ENCODE measurements around the gene SELENOH. TPM values are rescaled to one million over a fixed set of nuclear protein-coding genes. Genes with fewer than 3 reads are reported as not detected.

Gene SELENOH
- total and polyA plus RNA-seq, 2 of the 8 experiments (the other 6 are each of a cell fraction or from before 2014, with no cell fraction given): 243 to 264 TPM

- DNase-seq (ENCODE audit: low read depth in 1 of 2, low spot score in 2 of 2) (no peak), FAIRE-seq (no peak)
- Histone ChIP-seq H3K14ac (ENCODE audit: insufficient read length) (no peak overlapping the region), H3K27me3 (replicated peaks in 1 of 4; ENCODE audit: control insufficient read depth in 3 of 4, extremely low read depth in 1 of 4, insufficient read depth in 3 of 4, low read length in 3 of 4) (no peaks in the 10 kb centered on the region), H4K91ac (replicated peaks; ENCODE audit: insufficient read length, low read length) (no peak overlapping the region), H2BK15ac (ENCODE audit: low read length) (no peak overlapping the region), H3K4ac (replicated peaks; ENCODE audit: insufficient read length, low read depth, low read length) (no peak overlapping the region), H2AFZ (ENCODE audit: low read length) (no peak overlapping the region), H3K18ac (ENCODE audit: extremely low read depth, low read length) (no peak overlapping the region), H2AK5ac (ENCODE audit: low read depth, low read length) (no peak overlapping the region), H3K9me3 (ENCODE audit: insufficient read depth in 2 of 2, low read depth in 1 of 2, low read length in 1 of 2) (no peaks in the 10 kb centered on the region), H2BK5ac (ENCODE audit: low read depth, low read length) (no peak overlapping the region), H3K4me1 (replicated peaks in 1 of 4; ENCODE audit: control insufficient read depth in 3 of 4, insufficient read depth in 4 of 4, low read length in 3 of 4) (peaks cover 0 to 12% (median 7%) of the 10 kb centered on the region in 4 experiments; a peak in 5 of 7 replicates), H2BK120ac (replicated peaks; ENCODE audit: low read depth, low read length) (no peak overlapping the region), H3K56ac (replicated peaks; ENCODE audit: insufficient read length, low read depth, low read length) (no peak overlapping the region), H2BK12ac (ENCODE audit: low read depth, low read length) (no peak overlapping the region), H3K23ac (ENCODE audit: insufficient read length) (no peak overlapping the region), H4K5ac (ENCODE audit: insufficient read length, low read depth, low read length) (no peak overlapping the region), H3K23me2 (ENCODE audit: low read depth, low read length) (no peaks in the 10 kb centered on the region), H4K8ac (ENCODE audit: extremely low read depth, insufficient read depth, low read length) (no peak overlapping the region), H3K79me1 (ENCODE audit: low read depth, low read length) (peaks cover 4% of the 10 kb centered on the region), H3K4me2 (ENCODE audit: insufficient read depth in 1 of 2, low read depth in 2 of 2, low read length in 2 of 2) (no peak overlapping the region), H4K20me1 (replicated peaks in 1 of 2; ENCODE audit: control insufficient read depth in 1 of 2, insufficient read depth in 2 of 2, low read length in 2 of 2) (peaks cover 3 to 6% of the 10 kb centered on the region in 2 experiments), H3K4me3 (ENCODE audit: extremely low read depth in 1 of 4, insufficient read depth in 2 of 4, low read depth in 3 of 4, low read length in 4 of 4) (no peak overlapping the region), H3K27ac (ENCODE audit: low read depth, low read length) (no peak overlapping the region), H2BK20ac (ENCODE audit: low read length) (no peak overlapping the region), H3K9ac (replicated peaks in 1 of 4; ENCODE audit: extremely low read depth in 1 of 4, low read depth in 3 of 4, low read length in 3 of 4) (no peak overlapping the region), H3K36me3 (ENCODE audit: control insufficient read depth in 2 of 4, insufficient read depth in 4 of 4, low read length in 3 of 4) (peaks cover 0 to 5% (median 2%) of the 10 kb centered on the region in 4 experiments; a peak in 3 of 8 replicates), H3K79me2 (ENCODE audit: control insufficient read depth in 1 of 2, insufficient read depth in 2 of 2, low read length in 2 of 2) (peaks cover 8 to 96% of the 10 kb centered on the region in 2 experiments; a peak in 3 of 4 replicates)
- TF ChIP-seq POLR2AphosphoS5 (IDR thresholded peaks at IDR 0.05; ENCODE audit: low read depth, low read length) (no peak), JUN (IDR thresholded peaks at IDR 0.05; ENCODE audit: low read depth, low read length) (no peak), BCL11A (IDR thresholded peaks at IDR 0.05; ENCODE audit: low read depth in 2 of 2, low read length in 2 of 2) (no peak), TAF1 (IDR thresholded peaks at IDR 0.05; ENCODE audit: low read depth, low read length) (no peak), NRF1 (IDR thresholded peaks at IDR 0.05; ENCODE audit: low read depth, low read length) (no peak)
- WGBS, 2 experiments (ENCODE audit: extremely low coverage in 1 of 2, insufficient coverage in 1 of 2, insufficient read length in 1 of 2, insufficient replicate concordance in 2 of 2, low coverage in 1 of 2, low lambda C conversion rate in 2 of 2, missing lambda C conversion rate in 1 of 2): 90% methylated on average over 4 of the region's 4 CpGs; no CpG with 5 or more reads in 1 of the 2 experiments
- ChIA-PET POLR2A (ENCODE audit: partially characterized antibody) (interaction anchor here (1.0 to 5.5 kb wide), 6 partner anchors 9 to 45 kb away, joined by 3 to 42 read pairs (median 4); partner anchors contain the start of gene SELENOH), CTCF (ENCODE audit: partially characterized antibody) (interaction anchor here (0.9 to 6.1 kb wide), 5 partner anchors 8 to 260 kb away, joined by 3 to 44 read pairs (median 3); partner anchors contain the start of gene BTBD18)
Measured at GRCh38 chr11:57787006-57787604, 45.8 kb downstream of the SELENOH start.
